HepG2 (cell line): ENCODE measurements around the gene MST1. TPM values are rescaled to one million over a fixed set of nuclear protein-coding genes. Genes with fewer than 3 reads are reported as not detected.

ENCODE experiments used
- ATF1 ChIP-seq: IDR thresholded peaks from 2 replicates; pipeline ENCODE4 v1.6.1; 2016; ENCODE audit warnings: mild to moderate bottlenecking, control low read depth
- CHD2 ChIP-seq: IDR thresholded peaks from 2 replicates; pipeline ENCODE4 v1.6.1; 2011; ENCODE audit warnings: low read depth, low read length, improper control_type of control experiment
- GATAD2A ChIP-seq: IDR thresholded peaks from 2 replicates; pipeline ENCODE4 v1.6.1; 2016
- HDAC1 ChIP-seq: sonication (generic); formaldehyde crosslinking; IDR thresholded peaks from 2 replicates; pipeline ENCODE4 v1.5.1; 2020; ENCODE audit warnings: mild to moderate bottlenecking, missing genetic modification reagents
- HOXA7 ChIP-seq: sonication (generic); formaldehyde crosslinking; IDR thresholded peaks from 2 replicates; pipeline ENCODE4 v1.8.1; 2022; ENCODE audit warnings: mild to moderate bottlenecking, missing genetic modification reagents, moderate library complexity
- KLF12 ChIP-seq: sonication (generic); formaldehyde crosslinking; IDR thresholded peaks from 2 replicates; pipeline ENCODE4 v1.4.0; 2020; ENCODE audit warnings: missing genetic modification reagents, borderline replicate concordance
- KLF13 ChIP-seq: sonication (generic); formaldehyde crosslinking; IDR thresholded peaks from 2 replicates; pipeline ENCODE4 v1.4.0; 2020; ENCODE audit warnings: mild to moderate bottlenecking, missing genetic modification reagents
- MTA1 ChIP-seq: sonication (generic); formaldehyde crosslinking; IDR thresholded peaks from 2 replicates; pipeline ENCODE4 v1.4.0; 2020; ENCODE audit warnings: missing genetic modification reagents, mild to moderate bottlenecking, borderline replicate concordance
- NFYB ChIP-seq: sonication (generic); formaldehyde crosslinking; IDR thresholded peaks from 2 replicates; pipeline ENCODE4 v1.4.0; 2020; ENCODE audit warnings: missing genetic modification reagents
- NPAS2 ChIP-seq: sonication (generic); formaldehyde crosslinking; IDR thresholded peaks from 2 replicates; pipeline ENCODE4 v1.8.0; 2022; ENCODE audit warnings: mild to moderate bottlenecking, missing genetic modification reagents, borderline replicate concordance
- SNRNP70 ChIP-seq: fragments of 200-400 bp; formaldehyde crosslinking; IDR thresholded peaks from 2 replicates; pipeline ENCODE4 v1.6.1; 2017; ENCODE audit warnings: mild to moderate bottlenecking, low read depth, low read length, moderate library complexity
- ZFP37 ChIP-seq: sonication (generic); formaldehyde crosslinking; IDR thresholded peaks from 2 replicates; pipeline ENCODE4 v1.4.0; 2020; ENCODE audit warnings: missing genetic modification reagents, borderline replicate concordance
- ZNF558 ChIP-seq: sonication (generic); formaldehyde crosslinking; IDR thresholded peaks from 2 replicates; pipeline ENCODE4 v1.9.0; 2022; ENCODE audit warnings: mild to moderate bottlenecking, missing genetic modification reagents, borderline replicate concordance
- ZNF564 ChIP-seq: sonication (generic); formaldehyde crosslinking; IDR thresholded peaks from 2 replicates; pipeline ENCODE4 v1.8.1; 2023; ENCODE audit warnings: mild to moderate bottlenecking, missing genetic modification reagents
- ZNF703 ChIP-seq: sonication (generic); formaldehyde crosslinking; IDR thresholded peaks from 2 replicates; pipeline ENCODE4 v1.5.1; 2020; ENCODE audit warnings: missing genetic modification reagents, mild to moderate bottlenecking, moderate library complexity, borderline replicate concordance
- ZNF709 ChIP-seq: sonication (generic); formaldehyde crosslinking; IDR thresholded peaks from 2 replicates; pipeline ENCODE4 v1.5.0; 2020; ENCODE audit warnings: mild to moderate bottlenecking, missing genetic modification reagents
- ZNF777 ChIP-seq: sonication (generic); formaldehyde crosslinking; IDR thresholded peaks from 2 replicates; pipeline ENCODE4 v1.4.0; 2020; ENCODE audit warnings: missing genetic modification reagents
- ZNF782 ChIP-seq: sonication (generic); formaldehyde crosslinking; IDR thresholded peaks from 2 replicates; pipeline ENCODE4 v1.4.0; 2020; ENCODE audit warnings: missing genetic modification reagents, mild to moderate bottlenecking, borderline replicate concordance
- polyA plus RNA-seq, 8 experiments: library from polyadenylated mRNA; depleted of rRNA in 3 of 8; stranded (reverse) in 7 of 8; unstranded in 1 of 8; fragments of >200 nt; fragmentation: Illumina TruSeq in 4 of 8; extraction: Trizol in 4 of 8; gene quantifications; 2 replicates each; pipeline versions ENCODE4 v1.2.1 to v1.2.3, GENCODE V29; 2011 to 2016; ENCODE audit warnings: low read depth in 4 of 8, missing spikeins in 1 of 8, mixed read lengths in 1 of 8; ENCODE audit not compliant: insufficient read depth in 1 of 8
- total RNA-seq, 5 experiments: library from RNA; depleted of rRNA; stranded (reverse); fragments of >200 nt; fragmentation: Illumina TruSeq; extraction: Trizol; gene quantifications; 2 replicates each; pipeline ENCODE4 v1.2.3, GENCODE V29; 2016; ENCODE audit warnings: low read depth in 1 of 5
- TF ChIP-seq, protein P1 (sequence below), 2 experiments: fragments of 450-650 bp in 1 of 2; sonication (generic) in 1 of 2; formaldehyde crosslinking in 1 of 2; IDR thresholded peaks; 2 replicates each; pipeline versions ENCODE4 v1.6.1 to v1.8.0; 2016 to 2022; ENCODE audit warnings: antibody characterized with exemption in 1 of 2, mild to moderate bottlenecking in 1 of 2, missing genetic modification reagents in 1 of 2
- TF ChIP-seq, protein P2 (sequence below): IDR thresholded peaks from 2 replicates; pipeline ENCODE4 v1.6.1; 2018; ENCODE audit warnings: missing genetic modification reagents, mild to moderate bottlenecking, missing compliant biosample characterization

MST1 gene
- total and polyA plus RNA-seq, 2 of the 13 experiments (the other 11 are each of a cell fraction or from before 2014, with no cell fraction given) = 189 to 452 TPM

DNA sequence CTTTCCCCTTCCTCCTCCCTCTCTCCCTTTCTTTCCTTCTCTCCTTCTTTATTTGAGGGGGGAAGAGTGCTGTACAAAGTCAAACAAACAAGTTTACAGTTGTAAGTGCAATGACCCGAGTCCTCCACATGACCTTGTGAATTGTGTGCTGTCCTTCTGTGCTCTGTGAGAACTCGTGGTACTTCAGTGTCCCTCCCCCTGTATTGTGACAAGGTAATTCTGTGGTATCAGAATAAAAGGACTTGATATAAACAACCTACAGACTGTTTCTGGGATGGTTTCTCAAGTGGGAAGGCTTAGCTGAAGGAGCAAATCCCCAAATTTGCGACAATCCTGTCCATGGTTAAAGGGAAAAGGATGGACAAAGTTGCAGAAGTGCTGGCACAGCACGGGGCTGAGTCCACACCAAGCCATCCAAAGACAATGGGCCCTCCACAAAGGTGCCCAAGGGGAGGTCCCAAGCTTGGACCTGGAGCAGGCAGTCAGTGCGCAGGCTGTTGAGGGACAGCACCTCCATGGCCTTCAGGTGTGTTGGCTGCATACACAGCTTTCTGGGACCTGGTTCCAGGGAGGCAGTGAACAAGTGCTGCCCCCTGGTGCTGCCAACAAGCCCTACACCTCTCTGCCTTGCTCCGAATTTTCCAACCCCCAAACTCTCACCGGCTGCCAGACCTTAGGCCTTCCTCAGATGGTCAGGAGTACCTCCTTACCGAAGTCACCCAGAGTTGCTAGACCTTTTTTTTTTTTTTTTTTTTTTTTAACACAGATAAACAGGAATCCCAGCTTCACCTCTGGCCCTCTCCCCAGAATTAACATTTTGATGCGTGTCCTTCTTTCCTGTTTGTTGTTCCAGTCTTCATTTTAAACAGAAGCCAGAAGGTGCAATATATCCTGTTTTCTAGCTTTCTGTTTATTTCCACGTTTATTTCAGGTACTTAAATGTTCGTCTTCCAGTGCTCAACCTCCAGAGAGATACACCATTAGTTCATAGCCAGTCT lies 17.7 kb downstream of the MST1 start (continued):
- TF ChIP-seq, protein P1, sequence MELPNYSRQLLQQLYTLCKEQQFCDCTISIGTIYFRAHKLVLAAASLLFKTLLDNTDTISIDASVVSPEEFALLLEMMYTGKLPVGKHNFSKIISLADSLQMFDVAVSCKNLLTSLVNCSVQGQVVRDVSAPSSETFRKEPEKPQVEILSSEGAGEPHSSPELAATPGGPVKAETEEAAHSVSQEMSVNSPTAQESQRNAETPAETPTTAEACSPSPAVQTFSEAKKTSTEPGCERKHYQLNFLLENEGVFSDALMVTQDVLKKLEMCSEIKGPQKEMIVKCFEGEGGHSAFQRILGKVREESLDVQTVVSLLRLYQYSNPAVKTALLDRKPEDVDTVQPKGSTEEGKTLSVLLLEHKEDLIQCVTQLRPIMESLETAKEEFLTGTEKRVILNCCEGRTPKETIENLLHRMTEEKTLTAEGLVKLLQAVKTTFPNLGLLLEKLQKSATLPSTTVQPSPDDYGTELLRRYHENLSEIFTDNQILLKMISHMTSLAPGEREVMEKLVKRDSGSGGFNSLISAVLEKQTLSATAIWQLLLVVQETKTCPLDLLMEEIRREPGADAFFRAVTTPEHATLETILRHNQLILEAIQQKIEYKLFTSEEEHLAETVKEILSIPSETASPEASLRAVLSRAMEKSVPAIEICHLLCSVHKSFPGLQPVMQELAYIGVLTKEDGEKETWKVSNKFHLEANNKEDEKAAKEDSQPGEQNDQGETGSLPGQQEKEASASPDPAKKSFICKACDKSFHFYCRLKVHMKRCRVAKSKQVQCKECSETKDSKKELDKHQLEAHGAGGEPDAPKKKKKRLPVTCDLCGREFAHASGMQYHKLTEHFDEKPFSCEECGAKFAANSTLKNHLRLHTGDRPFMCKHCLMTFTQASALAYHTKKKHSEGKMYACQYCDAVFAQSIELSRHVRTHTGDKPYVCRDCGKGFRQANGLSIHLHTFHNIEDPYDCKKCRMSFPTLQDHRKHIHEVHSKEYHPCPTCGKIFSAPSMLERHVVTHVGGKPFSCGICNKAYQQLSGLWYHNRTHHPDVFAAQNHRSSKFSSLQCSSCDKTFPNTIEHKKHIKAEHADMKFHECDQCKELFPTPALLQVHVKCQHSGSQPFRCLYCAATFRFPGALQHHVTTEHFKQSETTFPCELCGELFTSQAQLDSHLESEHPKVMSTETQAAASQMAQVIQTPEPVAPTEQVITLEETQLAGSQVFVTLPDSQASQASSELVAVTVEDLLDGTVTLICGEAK (IDR thresholded peaks at IDR 0.05) = no peak
- TF ChIP-seq, protein P1 (CRISPR knock-in tag; IDR thresholded peaks at IDR 0.05) = no peak; the same call in 1 of the 2 replicates
- TF ChIP-seq MTA1 (CRISPR knock-in tag) (peak; percentile 43; the same call in 1 of the 2 replicates), NPAS2 (CRISPR knock-in tag) (no peak), SNRNP70 (no peak), KLF12 (CRISPR knock-in tag) (no peak), ZFP37 (CRISPR knock-in tag) (no peak), ZNF782 (CRISPR knock-in tag) (no peak), ZNF709 (CRISPR knock-in tag) (peak; percentile 2; the same call in 1 of the 2 replicates), HOXA7 (no peak), ZNF564 (no peak), HDAC1 (CRISPR knock-in tag) (peak; percentile 54), ATF1 (CRISPR knock-in tag) (no peak), CHD2 (no peak), ZNF777 (CRISPR knock-in tag) (no peak), GATAD2A (CRISPR knock-in tag) (peak; percentile 87), NFYB (CRISPR knock-in tag) (no peak), ZNF703 (no peak), KLF13 (CRISPR knock-in tag) (no peak), ZNF558 (CRISPR knock-in tag) (no peak)
- TF ChIP-seq, protein P2, sequence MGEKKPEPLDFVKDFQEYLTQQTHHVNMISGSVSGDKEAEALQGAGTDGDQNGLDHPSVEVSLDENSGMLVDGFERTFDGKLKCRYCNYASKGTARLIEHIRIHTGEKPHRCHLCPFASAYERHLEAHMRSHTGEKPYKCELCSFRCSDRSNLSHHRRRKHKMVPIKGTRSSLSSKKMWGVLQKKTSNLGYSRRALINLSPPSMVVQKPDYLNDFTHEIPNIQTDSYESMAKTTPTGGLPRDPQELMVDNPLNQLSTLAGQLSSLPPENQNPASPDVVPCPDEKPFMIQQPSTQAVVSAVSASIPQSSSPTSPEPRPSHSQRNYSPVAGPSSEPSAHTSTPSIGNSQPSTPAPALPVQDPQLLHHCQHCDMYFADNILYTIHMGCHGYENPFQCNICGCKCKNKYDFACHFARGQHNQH = no peak; the same call in none of the 2 replicates
